GM12878 (cell line): Measurements from ENCODE around the gene PRR15. TPM values are rescaled to one million over a fixed set of nuclear protein-coding genes. Genes with fewer than 3 reads are reported as not detected.

Experiments
- ATAC-seq: fragments of 200-7000 bp; cut with Tn5 transposase; 3 replicates; pipeline ENCODE4 v1.9.1; 2020; ENCODE audit warnings: mild to moderate bottlenecking, moderate library complexity
- BruUV-seq: library from RNA; stranded (reverse); fragments of 400-500 nt; replicated peaks from 2 replicates; lab custom pipeline; 2021; lab: Mats Ljungman, UMichigan
- CTCF ChIA-PET: fragments of 300-600 bp; sonication (Branson Sonifier 250); formaldehyde crosslinking; extraction: SDS; loops from one replicate; lab custom pipeline; 2021; ENCODE audit warnings: inconsistent platforms; lab: Yijun Ruan, JAX
- POLR2A ChIA-PET: fragments of 350-600 bp; formaldehyde crosslinking; extraction: SDS; loops from one replicate; lab custom pipeline; 2021; ENCODE audit warnings: inconsistent platforms; lab: Charles Lee
- RAD21 ChIA-PET: fragments of 300-600 bp; sonication (Branson Sonifier 250); formaldehyde crosslinking; loops from one replicate; lab custom pipeline; 2023; ENCODE audit warnings: antibody characterized with exemption; ENCODE audit not compliant: unreplicated experiment; lab: Charles Lee
- SMC1A ChIA-PET: fragments of 300-600 bp; sonication (Branson Sonifier 250); formaldehyde crosslinking; loops from one replicate; lab custom pipeline; 2023; ENCODE audit not compliant: unreplicated experiment, uncharacterized antibody; lab: Charles Lee
- DNase-seq: peaks from one replicate; pipeline ENCODE4 v3.0.0-alpha.2; 2011; ENCODE audit warnings: low read depth, low spot score
- FAIRE-seq: peaks from 3 replicates; lab custom pipeline; 2011; peaks lifted over from hg19 to GRCh38; lab: Jason Lieb, UNC
- H2AFZ ChIP-seq: 2 replicates; pipeline ENCODE4 v1.6.0; 2011; ENCODE audit warnings: low read depth, low read length, control low read depth; ENCODE audit not compliant: control insufficient read depth
- H3K27ac ChIP-seq: 2 replicates; pipeline ENCODE4 v1.5.1; 2011; ENCODE audit warnings: control low read depth; ENCODE audit not compliant: control insufficient read depth, insufficient read depth
- H3K27me3 ChIP-seq, 2 experiments: replicated peaks in 1 of 2; 2 replicates each; pipeline versions ENCODE4 v1.6.0 to v1.6.1; 2011; ENCODE audit warnings: low read length in 1 of 2; ENCODE audit not compliant: control insufficient read depth in 2 of 2, insufficient read depth in 2 of 2
- H3K36me3 ChIP-seq, 2 experiments: 2 replicates each; pipeline ENCODE4 v1.5.1; 2011; ENCODE audit warnings: low read length in 1 of 2; ENCODE audit not compliant: control insufficient read depth in 2 of 2, insufficient read depth in 2 of 2
- H3K4me1 ChIP-seq: 2 replicates; pipeline ENCODE4 v1.6.1; 2011; ENCODE audit warnings: mild to moderate bottlenecking, low read length, moderate library complexity, mixed read lengths; ENCODE audit not compliant: control insufficient read depth, insufficient read depth
- H3K4me2 ChIP-seq: 2 replicates; pipeline ENCODE4 v1.6.0; 2011; ENCODE audit warnings: control low read depth; ENCODE audit not compliant: control insufficient read depth, insufficient read depth
- H3K4me3 ChIP-seq: fragments of 200-600 bp; sonication (generic); 2 replicates; pipeline ENCODE4 v1.5.1; 2016
- H3K79me2 ChIP-seq: 2 replicates; pipeline ENCODE4 v1.6.0; 2011; ENCODE audit warnings: low read length; ENCODE audit not compliant: control insufficient read depth, insufficient read depth
- H3K9ac ChIP-seq: 2 replicates; pipeline ENCODE4 v1.8.0; 2011; ENCODE audit warnings: low read length, control low read depth, mixed read lengths; ENCODE audit not compliant: control insufficient read depth, insufficient read depth
- H3K9me3 ChIP-seq: replicated peaks from 3 replicates; pipeline ENCODE4 v1.5.1; 2011; ENCODE audit warnings: mild to moderate bottlenecking, low read length; ENCODE audit not compliant: control insufficient read depth, insufficient read depth
- H4K20me1 ChIP-seq: 2 replicates; pipeline ENCODE4 v1.6.0; 2011; ENCODE audit not compliant: control insufficient read depth, insufficient read depth
- CBFB ChIP-seq: IDR thresholded peaks from 2 replicates; pipeline ENCODE4 v1.6.1; 2016; ENCODE audit warnings: antibody characterized with exemption, low read depth
- E2F8 ChIP-seq: fragments of 450-650 bp; IDR thresholded peaks from 2 replicates; pipeline ENCODE4 v1.6.1; 2018; ENCODE audit warnings: mild to moderate bottlenecking, low read depth, moderate library complexity; ENCODE audit not compliant: partially characterized antibody
- FOS ChIP-seq: IDR thresholded peaks from 3 replicates; pipeline ENCODE4 v1.6.1; 2011; ENCODE audit warnings: borderline replicate concordance; ENCODE audit not compliant: insufficient read length; ENCODE audit errors: extremely low read depth
- FOXK2 ChIP-seq: fragments of 450-650 bp; IDR thresholded peaks from 2 replicates; pipeline ENCODE4 v1.6.1; 2017; ENCODE audit warnings: mild to moderate bottlenecking, moderate library complexity
- FOXM1 ChIP-seq: IDR thresholded peaks from 2 replicates; pipeline ENCODE4 v1.6.1; 2012; ENCODE audit warnings: low read depth, mild to moderate bottlenecking, inconsistent platforms, low read length, moderate library complexity
- KDM1A ChIP-seq: fragments of 200-600 bp; sonication (generic); IDR thresholded peaks from 2 replicates; pipeline ENCODE4 v1.6.1; 2016; ENCODE audit warnings: borderline replicate concordance
- MEF2A ChIP-seq: IDR thresholded peaks from 2 replicates; pipeline ENCODE4 v1.6.1; 2011; ENCODE audit warnings: low read depth, mild to moderate bottlenecking, low read length, moderate library complexity; ENCODE audit not compliant: insufficient read depth
- MXI1 ChIP-seq: fragments of 150-350 bp; IDR thresholded peaks from 2 replicates; pipeline ENCODE4 v1.6.1; 2011; ENCODE audit warnings: low read depth, mild to moderate bottlenecking, inconsistent platforms, low read length, improper control_type of control experiment
- NFIC ChIP-seq: IDR thresholded peaks from 2 replicates; pipeline ENCODE4 v1.6.1; 2012; ENCODE audit warnings: low read depth, mild to moderate bottlenecking, inconsistent platforms, low read length, moderate library complexity
- POLR2AphosphoS2 ChIP-seq: IDR thresholded peaks from 2 replicates; pipeline ENCODE4 v1.6.1; 2011; ENCODE audit warnings: low read depth, mild to moderate bottlenecking, low read length, improper control_type of control experiment, moderate library complexity
- SMC3 ChIP-seq: IDR thresholded peaks from 2 replicates; pipeline ENCODE4 v1.6.1; 2011; ENCODE audit warnings: low read length, improper control_type of control experiment, borderline replicate concordance
- SREBF2 ChIP-seq: IDR thresholded peaks from 2 replicates; pipeline ENCODE4 v1.6.1; 2012; ENCODE audit warnings: mild to moderate bottlenecking, low read length
- TCF7 ChIP-seq: IDR thresholded peaks from 2 replicates; pipeline ENCODE4 v1.6.1; 2014; ENCODE audit warnings: antibody characterized with exemption, borderline replicate concordance
- WRNIP1 ChIP-seq: IDR thresholded peaks from 2 replicates; pipeline ENCODE4 v1.6.1; 2011; ENCODE audit warnings: low read depth, low read length, improper control_type of control experiment, borderline replicate concordance
- YBX1 ChIP-seq: fragments of 450-650 bp; IDR thresholded peaks from 2 replicates; pipeline ENCODE4 v1.6.1; 2016; ENCODE audit warnings: antibody characterized with exemption
- ZNF24 ChIP-seq: fragments of 450-650 bp; IDR thresholded peaks from 2 replicates; pipeline ENCODE4 v1.6.1; 2017; ENCODE audit warnings: antibody characterized with exemption, mild to moderate bottlenecking
- ZNF622 ChIP-seq: fragments of 450-650 bp; IDR thresholded peaks from 2 replicates; pipeline ENCODE4 v1.6.1; 2017; ENCODE audit warnings: mild to moderate bottlenecking, inconsistent platforms
- WGBS: methylation state at CpG from one replicate; pipeline ENCODE4 v1.1.6; 2016; ENCODE audit warnings: low lambda C conversion rate; ENCODE audit not compliant: insufficient replicate concordance, insufficient coverage; ENCODE audit errors: missing lambda C conversion rate; 5-methylcytosine and 5-hydroxymethylcytosine counted together
- in situ Hi-C: fragments of 300-500 bp; cut with MboI; formaldehyde crosslinking; loops from 9 replicates; pipeline ENCODE4 v1.14.3; 2018; ENCODE audit warnings: mixed read lengths
- intact Hi-C: fragments of 100-400 bp; cut with micrococcal nuclease; formaldehyde crosslinking; loops from one replicate; pipeline ENCODE4 v1.14.2; 2022; ENCODE audit not compliant: unreplicated experiment
- polyA plus RNA-seq, 11 experiments: library from polyadenylated mRNA; depleted of rRNA in 4 of 11; unstranded in 6 of 11; stranded (reverse) in 5 of 11; fragments of >200 nt; fragmentation: Nextera tagmentation in 4 of 11; fragmentation: Illumina TruSeq in 1 of 11; extraction: Ambion mirVana in 4 of 11; extraction: Trizol in 1 of 11; gene quantifications; 1 replicate in 1 of 11; 2 replicates in 10 of 11; pipeline versions ENCODE4 v1.2.1 to v1.2.3, GENCODE V29; 2011 to 2016; ENCODE audit warnings: inconsistent platforms in 2 of 11, missing spikeins in 2 of 11, low read depth in 1 of 11
- total RNA-seq, 4 experiments: library from RNA; depleted of rRNA in 3 of 4; stranded (reverse); fragments of >200 nt in 3 of 4; fragmentation: Illumina TruSeq in 1 of 4; extraction: Trizol in 1 of 4; gene quantifications; 2 replicates each; pipeline versions ENCODE4 v1.2.1 to v1.2.3, GENCODE V29; 2013 to 2021

Gene PRR15
- total and polyA plus RNA-seq, 10 of the 15 experiments (the other 5 are each of a cell fraction or from before 2014, with no cell fraction given), result not detected

DNA sequence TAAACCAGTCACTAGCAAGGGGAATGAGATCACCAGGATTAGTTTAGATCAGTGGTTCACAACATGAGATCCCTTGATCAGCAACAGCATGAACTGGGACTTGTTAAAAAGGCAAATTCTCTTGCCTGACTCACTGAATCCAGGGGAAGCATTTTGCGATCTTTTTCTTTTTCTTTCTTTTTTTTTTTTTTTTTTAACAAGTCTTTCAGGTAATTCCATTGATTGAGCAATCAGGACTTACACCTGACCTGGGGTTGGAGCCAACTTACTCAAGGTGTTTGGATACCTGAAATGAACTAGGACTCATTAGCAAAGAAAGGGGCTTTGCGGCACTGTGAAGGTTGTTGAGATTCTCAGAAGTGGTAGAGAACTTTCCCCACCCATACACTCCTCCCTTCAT lies 47.1 kb upstream of the PRR15 start:
- Histone ChIP-seq H3K27me3 (no peaks in the 10 kb centered on the region), H3K4me2 (no peak overlapping the region), H2AFZ (no peak overlapping the region), H3K9me3 (no peaks in the 10 kb centered on the region), H3K36me3 (no peaks in the 10 kb centered on the region), H3K9ac (no peak overlapping the region), H4K20me1 (no peaks in the 10 kb centered on the region), H3K79me2 (no peaks in the 10 kb centered on the region), H3K4me3 (no peak overlapping the region), H3K4me1 (no peaks in the 10 kb centered on the region), H3K27ac (no peak overlapping the region)
- DNase-seq (no peak), FAIRE-seq (no peak), ATAC-seq (no peak)
- WGBS, result 0% methylated on average over 2 of the region's 2 CpGs
- CTCF ChIA-PET, result no interaction called here
- SMC1A ChIA-PET, result no interaction called here
- in situ Hi-C loops, result no loop called here
- intact Hi-C loops, result no loop called here
- RAD21 ChIA-PET, result no interaction called here
- POLR2A ChIA-PET, result no interaction called here
- TF ChIP-seq MXI1, result no peak
- no peak for TF ChIP-seq POLR2AphosphoS2
- no peak for TF ChIP-seq FOXK2
- TF ChIP-seq SMC3, result no peak
- TF ChIP-seq CBFB, result no peak
- BruUV-seq, result no TSS peak

- no peak overlapping the region for H3K27ac ChIP-seq
- FAIRE-seq (no peak), DNase-seq (no peak), ATAC-seq (no peak)
- BruUV-seq, result no TSS peak
- H3K79me2 ChIP-seq, result no peaks in the 10 kb centered on the region
- ChIA-PET SMC1A (no interaction called here), CTCF (no interaction called here), RAD21 (no interaction called here), POLR2A (no interaction called here)
- no peaks in the 10 kb centered on the region for H3K9me3 ChIP-seq
- no peak overlapping the region for H3K4me3 ChIP-seq
- 0% methylated on average over 1 of the region's 1 CpG for WGBS
- no peaks in the 10 kb centered on the region for H3K4me1 ChIP-seq
- H4K20me1 ChIP-seq, result no peaks in the 10 kb centered on the region
- in situ Hi-C loops (no loop called here), intact Hi-C loops (no loop called here)
- H3K9ac ChIP-seq, result no peak overlapping the region
- no peaks in the 10 kb centered on the region for H3K36me3 ChIP-seq
- H3K27me3 ChIP-seq, result no peaks in the 10 kb centered on the region
- H3K4me2 ChIP-seq, result no peak overlapping the region
- H2AFZ ChIP-seq, result no peak overlapping the region
- TF ChIP-seq ZNF622, result no peak
- TF ChIP-seq KDM1A, result no peak
- no peak for TF ChIP-seq NFIC
- TF ChIP-seq FOS, result no peak
- TF ChIP-seq E2F8, result no peak
- no peak for TF ChIP-seq ZNF24
- TF ChIP-seq WRNIP1, result no peak
- no peak for TF ChIP-seq FOXM1
- TF ChIP-seq POLR2AphosphoS2, result no peak
- TF ChIP-seq MEF2A, result no peak
- TF ChIP-seq SMC3, result no peak
- TF ChIP-seq YBX1, result no peak
- no peak for TF ChIP-seq TCF7
- no peak for TF ChIP-seq SREBF2
Observed at GRCh38 chr7:29518616-29519015, 45.0 kb upstream of the PRR15 start.
